HEK293 (cell line): ENCODE data around the gene MTUS2.

Experiments
- AEBP2 ChIP-seq: fragments of 450-650 bp; formaldehyde crosslinking; IDR thresholded peaks from 2 replicates; pipeline ENCODE4 v1.5.1; 2016; ENCODE audit warnings: missing biosample characterization, missing genetic modification characterization, borderline replicate concordance
- CTCF ChIP-seq: fragments of 450-650 bp; formaldehyde crosslinking; IDR thresholded peaks from 2 replicates; pipeline ENCODE4 v1.5.1; 2016; ENCODE audit warnings: missing biosample characterization, missing genetic modification characterization
- GLIS2 ChIP-seq: fragments of 450-650 bp; formaldehyde crosslinking; IDR thresholded peaks from 2 replicates; pipeline ENCODE4 v1.5.1; 2016; ENCODE audit warnings: missing biosample characterization, missing genetic modification characterization
- HOXA7 ChIP-seq: sonication (generic); formaldehyde crosslinking; IDR thresholded peaks from 2 replicates; pipeline ENCODE4 v1.8.1; 2022; ENCODE audit warnings: missing genetic modification reagents, borderline replicate concordance
- ZBTB21 ChIP-seq: fragments of 450-650 bp; formaldehyde crosslinking; IDR thresholded peaks from 2 replicates; pipeline ENCODE4 v1.5.1; 2017; ENCODE audit warnings: missing biosample characterization, missing genetic modification characterization
- ZBTB26 ChIP-seq: fragments of 450-650 bp; formaldehyde crosslinking; optimal IDR thresholded peaks from 2 replicates; pipeline ENCODE3; 2016; ENCODE audit warnings: missing biosample characterization, mild to moderate bottlenecking, missing genetic modification characterization
- ZBTB7A ChIP-seq: fragments of 450-650 bp; formaldehyde crosslinking; IDR thresholded peaks from 2 replicates; pipeline ENCODE4 v1.5.1; 2016; ENCODE audit warnings: low read depth, missing biosample characterization, missing genetic modification characterization
- ZBTB8A ChIP-seq: fragments of 450-650 bp; formaldehyde crosslinking; IDR thresholded peaks from 2 replicates; pipeline ENCODE4 v1.5.1; 2016; ENCODE audit warnings: missing biosample characterization, missing genetic modification characterization
- ZNF114 ChIP-seq: fragments of 450-650 bp; formaldehyde crosslinking; IDR thresholded peaks from 2 replicates; pipeline ENCODE4 v1.5.0; 2017; ENCODE audit warnings: missing biosample characterization, missing genetic modification characterization
- ZNF157 ChIP-seq: fragments of 450-650 bp; formaldehyde crosslinking; IDR thresholded peaks from 2 replicates; pipeline ENCODE4 v1.5.1; 2016; ENCODE audit warnings: missing biosample characterization, missing genetic modification characterization
- ZNF580 ChIP-seq: fragments of 450-650 bp; formaldehyde crosslinking; IDR thresholded peaks from 2 replicates; pipeline ENCODE4 v1.5.1; 2016; ENCODE audit warnings: missing biosample characterization, missing genetic modification characterization
- ZNF624 ChIP-seq: fragments of 450-650 bp; formaldehyde crosslinking; IDR thresholded peaks from 2 replicates; pipeline ENCODE4 v1.5.1; 2017; ENCODE audit warnings: missing biosample characterization, missing genetic modification characterization
- ZNF670 ChIP-seq: fragments of 450-650 bp; formaldehyde crosslinking; IDR thresholded peaks from 2 replicates; pipeline ENCODE4 v1.5.1; 2016; ENCODE audit warnings: missing biosample characterization, missing genetic modification characterization, low read depth

- TF ChIP-seq CTCF (tag by site-specific recombination) (no peak), ZNF114 (no peak), ZBTB26 (tag by site-specific recombination) (no peak), ZBTB8A (tag by site-specific recombination) (no peak), ZNF580 (tag by site-specific recombination) (no peak), HOXA7 (CRISPR knock-in tag) (no peak), AEBP2 (tag by site-specific recombination) (no peak), ZNF670 (tag by site-specific recombination) (no peak), ZBTB7A (tag by site-specific recombination) (no peak), ZBTB21 (no peak), ZNF624 (tag by site-specific recombination) (no peak), ZNF157 (no peak), GLIS2 (tag by site-specific recombination) (no peak)
These were observed 464.6 kb downstream of the MTUS2 start for GRCh38 chr13:29284726-29285125.
